GM06990 (cell line): ENCODE data around the gene WNT9B.

ENCODE experiments used
- DNase-seq: peaks from one replicate; pipeline ENCODE4 v3.0.0-alpha.2; 2011; ENCODE audit not compliant: insufficient read length; ENCODE audit errors: extremely low read depth
- H3K27me3 ChIP-seq: replicated peaks from 2 replicates; pipeline ENCODE4 v1.6.0; 2011; ENCODE audit warnings: low read length; ENCODE audit not compliant: control insufficient read depth, insufficient read depth
- H3K36me3 ChIP-seq: 2 replicates; pipeline ENCODE4 v1.5.1; 2011; ENCODE audit warnings: low read length; ENCODE audit not compliant: control insufficient read depth, insufficient read depth
- H3K4me3 ChIP-seq: replicated peaks from 2 replicates; pipeline ENCODE4 v1.5.1; 2011; ENCODE audit warnings: low read depth, mild to moderate bottlenecking, control low read depth, low read length
- TF ChIP-seq, protein P1 (sequence below): IDR thresholded peaks from 2 replicates; pipeline ENCODE4 v1.5.1; 2011; ENCODE audit warnings: low read length, control low read depth, mild to moderate bottlenecking, inconsistent platforms; ENCODE audit not compliant: insufficient read depth, poor library complexity, severe bottlenecking

Gene WNT9B

DNA sequence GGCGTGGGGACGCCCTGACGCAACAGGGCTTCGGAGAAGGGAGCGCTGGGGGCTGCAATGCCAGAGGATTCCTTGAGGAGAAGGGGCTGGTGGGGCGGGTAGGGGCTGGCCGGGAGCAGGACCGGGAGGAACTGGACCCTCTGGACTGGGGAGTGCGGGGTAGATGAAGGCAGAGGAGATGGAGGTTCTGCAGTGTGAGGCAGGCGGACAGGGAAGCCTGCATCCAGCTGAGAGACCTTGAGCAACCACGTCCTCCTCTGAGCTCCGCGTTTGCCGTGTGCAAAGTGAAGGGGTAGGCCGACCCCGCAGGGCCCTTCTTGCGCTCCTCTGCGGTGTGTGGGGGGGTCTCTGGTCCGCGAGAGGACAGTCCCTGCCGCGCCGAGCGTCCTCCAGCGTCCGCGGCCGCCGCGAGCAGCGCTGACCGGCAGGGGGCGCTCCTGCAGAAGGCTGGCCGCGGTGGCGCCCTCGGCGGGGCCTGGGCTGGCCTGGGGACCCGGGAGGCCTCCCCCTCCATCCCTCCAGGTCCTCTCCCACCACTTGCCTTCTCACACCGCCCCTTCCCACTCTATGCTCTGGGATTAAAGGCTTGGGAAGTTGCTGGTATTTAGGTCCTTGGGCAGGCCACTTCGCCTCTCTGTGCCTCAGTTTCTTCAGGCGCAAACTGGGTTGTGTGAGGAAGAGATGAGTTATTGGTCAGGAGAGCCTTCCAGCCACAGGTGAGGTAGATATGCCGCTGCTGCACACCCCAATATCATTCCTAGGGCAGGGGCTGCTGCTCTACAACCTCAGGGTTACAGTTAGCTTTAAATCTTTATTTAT lies 9.6 kb upstream of the WNT9B start:
- DNase-seq: no peak
- no peak overlapping the region for H3K4me3 ChIP-seq
- H3K36me3 ChIP-seq: no peaks in the 10 kb centered on the region
- H3K27me3 ChIP-seq: no peaks in the 10 kb centered on the region; the same call in 1 of the 2 replicates
- TF ChIP-seq, protein P1, sequence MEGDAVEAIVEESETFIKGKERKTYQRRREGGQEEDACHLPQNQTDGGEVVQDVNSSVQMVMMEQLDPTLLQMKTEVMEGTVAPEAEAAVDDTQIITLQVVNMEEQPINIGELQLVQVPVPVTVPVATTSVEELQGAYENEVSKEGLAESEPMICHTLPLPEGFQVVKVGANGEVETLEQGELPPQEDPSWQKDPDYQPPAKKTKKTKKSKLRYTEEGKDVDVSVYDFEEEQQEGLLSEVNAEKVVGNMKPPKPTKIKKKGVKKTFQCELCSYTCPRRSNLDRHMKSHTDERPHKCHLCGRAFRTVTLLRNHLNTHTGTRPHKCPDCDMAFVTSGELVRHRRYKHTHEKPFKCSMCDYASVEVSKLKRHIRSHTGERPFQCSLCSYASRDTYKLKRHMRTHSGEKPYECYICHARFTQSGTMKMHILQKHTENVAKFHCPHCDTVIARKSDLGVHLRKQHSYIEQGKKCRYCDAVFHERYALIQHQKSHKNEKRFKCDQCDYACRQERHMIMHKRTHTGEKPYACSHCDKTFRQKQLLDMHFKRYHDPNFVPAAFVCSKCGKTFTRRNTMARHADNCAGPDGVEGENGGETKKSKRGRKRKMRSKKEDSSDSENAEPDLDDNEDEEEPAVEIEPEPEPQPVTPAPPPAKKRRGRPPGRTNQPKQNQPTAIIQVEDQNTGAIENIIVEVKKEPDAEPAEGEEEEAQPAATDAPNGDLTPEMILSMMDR: peak; percentile 27

DNA sequence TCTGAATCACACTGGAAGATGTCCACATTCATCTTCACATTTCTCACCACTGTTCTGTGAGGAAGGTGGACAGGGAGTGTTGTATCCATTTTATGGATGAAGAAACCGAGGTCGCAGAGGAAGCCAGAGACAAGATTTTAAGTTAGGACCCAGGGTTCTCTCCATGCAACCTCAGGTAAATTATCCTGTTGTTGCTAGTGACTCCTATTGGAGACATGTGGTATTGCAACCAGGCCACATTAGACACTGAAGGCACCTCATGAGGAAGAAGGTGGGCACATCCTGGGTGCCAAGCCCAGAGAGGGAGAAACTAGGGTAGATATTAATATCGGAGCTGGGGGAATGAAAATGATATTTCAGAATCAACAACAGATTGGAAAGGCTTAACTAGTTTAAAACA lies 8.5 kb upstream of the WNT9B start:
- Histone ChIP-seq H3K27me3 (no peaks in the 10 kb centered on the region; the same call in 1 of the 2 replicates), H3K4me3 (no peak overlapping the region), H3K36me3 (no peaks in the 10 kb centered on the region)
- DNase-seq: no peak
- TF ChIP-seq, protein P1: peak; percentile 57

DNA sequence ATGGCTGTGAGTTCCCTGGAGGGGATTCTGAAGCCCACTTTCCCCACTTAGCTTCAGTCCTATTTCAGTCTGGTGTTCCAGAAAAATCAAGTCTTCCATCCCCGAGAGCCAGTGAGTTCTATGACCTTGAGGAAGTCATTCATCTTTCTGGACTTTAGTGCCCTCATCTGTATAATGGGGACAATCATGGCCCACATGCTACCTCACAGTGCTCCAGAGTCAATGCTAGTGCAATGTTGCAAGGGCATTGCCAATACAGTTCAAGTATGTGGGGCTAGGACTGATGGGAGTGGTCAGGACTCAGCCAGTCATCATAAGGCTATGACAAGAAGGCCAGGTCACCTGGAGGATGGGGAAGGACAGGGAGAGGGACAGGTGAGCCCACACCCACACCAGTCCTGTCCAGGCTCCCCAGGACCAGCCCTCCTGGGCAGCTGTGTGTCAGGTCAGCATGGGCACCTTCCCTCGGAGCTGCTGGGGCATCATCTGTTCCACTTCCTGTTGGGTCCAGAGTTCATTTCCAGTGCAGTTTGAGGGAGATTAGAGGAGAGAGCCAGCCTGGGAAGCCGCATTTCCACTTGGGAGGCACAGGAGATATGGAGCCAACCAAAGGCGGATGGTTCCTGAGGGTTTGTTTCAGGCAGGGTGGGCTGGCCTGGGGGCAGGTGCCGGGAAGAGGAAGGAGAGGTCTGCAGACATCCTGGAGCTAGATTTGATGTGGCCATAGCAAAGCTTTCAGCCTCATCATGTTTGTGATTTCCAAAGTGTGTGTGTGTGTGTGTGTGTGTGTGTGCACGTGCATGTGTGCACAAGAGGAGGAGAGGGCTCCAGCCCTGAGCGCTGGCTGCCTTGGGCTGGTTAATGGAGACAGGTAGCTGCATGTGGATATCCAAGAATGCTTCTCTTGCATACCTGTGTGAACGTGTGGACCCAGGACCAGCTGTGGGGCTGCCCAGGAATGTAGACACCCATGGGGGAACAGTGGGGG lies 3.9 kb upstream of the WNT9B start:
- TF ChIP-seq, protein P1: no peak
- DNase-seq: no peak
- Histone ChIP-seq H3K4me3 (no peak overlapping the region), H3K27me3 (peaks cover 2% of the 10 kb centered on the region), H3K36me3 (no peaks in the 10 kb centered on the region)

DNA sequence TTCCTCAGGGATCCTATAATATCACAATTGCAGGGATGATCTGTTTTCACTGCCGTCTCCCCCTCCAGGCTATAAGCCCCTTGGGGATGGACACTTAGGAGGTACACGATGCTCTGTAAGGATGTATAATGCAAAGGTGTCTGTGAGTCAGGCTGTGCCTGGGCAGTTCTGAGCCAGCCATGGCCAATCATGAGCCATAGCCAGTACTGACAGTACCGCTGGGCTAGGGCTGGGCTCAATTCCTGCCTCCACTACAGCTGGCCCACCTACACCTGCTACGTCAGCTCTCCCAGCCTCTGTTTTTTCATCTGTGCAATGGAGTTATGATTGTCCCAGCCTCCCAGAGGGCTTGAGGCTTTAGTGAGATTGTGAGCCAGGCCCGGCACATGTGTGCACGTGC lies 2.8 kb upstream of the WNT9B start:
- TF ChIP-seq, protein P1: no peak
- H3K36me3 ChIP-seq: no peaks in the 10 kb centered on the region
- H3K27me3 ChIP-seq: peaks cover 5% of the 10 kb centered on the region
- DNase-seq: no peak
- no peak overlapping the region for H3K4me3 ChIP-seq

DNA sequence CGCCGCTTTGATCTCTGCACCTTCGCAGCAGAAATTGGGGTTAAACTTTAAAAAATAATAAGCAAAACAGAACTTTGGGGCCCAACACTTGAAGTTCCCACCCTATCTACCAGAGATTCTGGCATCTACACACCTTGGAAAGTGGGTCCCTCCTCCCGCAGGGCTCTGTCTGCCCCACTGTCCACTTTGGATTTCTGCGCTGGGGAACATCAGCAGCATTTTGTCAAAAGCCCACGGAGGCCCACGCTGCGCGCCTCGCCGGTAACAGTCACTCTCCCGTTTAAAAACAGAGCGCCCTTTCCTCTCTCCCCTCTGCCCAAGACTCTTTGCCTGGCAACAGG lies 725 bp upstream of the WNT9B start:
- no peak for DNase-seq
- Histone ChIP-seq H3K4me3 (no peak overlapping the region), H3K27me3 (peaks cover 5% of the 10 kb centered on the region), H3K36me3 (no peaks in the 10 kb centered on the region)
- TF ChIP-seq, protein P1: no peak
